Measurements from ENCODE around the gene NOL4L. TPM values are rescaled to one million over a fixed set of nuclear protein-coding genes. Genes with fewer than 3 reads are reported as not detected.

The NOL4L gene
- total RNA-seq, 1 donor from 2014 or later: 37.7 TPM

- no peaks in the 10 kb centered on the region for H3K9me3 Mint-ChIP-seq (ENCODE audit: low read depth)
- TF ChIP-seq CTCF (IDR thresholded peaks at IDR 0.05): no peak
- H3K4me3 Mint-ChIP-seq (ENCODE audit: unreplicated experiment): no peak overlapping the region
These were observed 21.0 kb upstream of the NOL4L start for GRCh38 chr20:32606107-32606506.

GRCh38 chr20:32605167-32605656 lies 20.1 kb upstream of the NOL4L start:
- Mint-ChIP-seq H3K36me3 (ENCODE audit: low read depth) (no peaks in the 10 kb centered on the region), H3K27ac (ENCODE audit: unreplicated experiment) (no peak overlapping the region)
- no peak for TF ChIP-seq CTCF (IDR thresholded peaks at IDR 0.05)

More at GRCh38 chr20:32606107-32606506, 21.0 kb upstream of the NOL4L start:
- peaks cover 9% of the 10 kb centered on the region for H3K27me3 Mint-ChIP-seq (ENCODE audit: low read depth)
- no peaks in the 10 kb centered on the region for H3K4me1 Mint-ChIP-seq (ENCODE audit: low read depth)
- H3K36me3 Mint-ChIP-seq (ENCODE audit: low read depth): no peaks in the 10 kb centered on the region
- H3K27ac Mint-ChIP-seq (ENCODE audit: unreplicated experiment): no peak overlapping the region
- DNase-seq (ENCODE audit: low spot score): no peak

GRCh38 chr20:32603046-32603726 lies 18.1 kb upstream of the NOL4L start:
- Mint-ChIP-seq H3K27me3 (ENCODE audit: low read depth) (peaks cover 11% of the 10 kb centered on the region), H3K4me1 (ENCODE audit: low read depth) (no peaks in the 10 kb centered on the region), H3K4me3 (ENCODE audit: unreplicated experiment) (no peak overlapping the region), H3K9me3 (ENCODE audit: low read depth) (no peaks in the 10 kb centered on the region), H3K36me3 (ENCODE audit: low read depth) (no peaks in the 10 kb centered on the region), H3K27ac (ENCODE audit: unreplicated experiment) (no peak overlapping the region)
- no peak for TF ChIP-seq CTCF (IDR thresholded peaks at IDR 0.05)
- no peak for DNase-seq (ENCODE audit: low spot score)

More at GRCh38 chr20:32605167-32605656, 20.1 kb upstream of the NOL4L start:
- peaks cover 9% of the 10 kb centered on the region for H3K27me3 Mint-ChIP-seq (ENCODE audit: low read depth)
- no peak overlapping the region for H3K4me3 Mint-ChIP-seq (ENCODE audit: unreplicated experiment)
- H3K9me3 Mint-ChIP-seq (ENCODE audit: low read depth): no peaks in the 10 kb centered on the region
- no peaks in the 10 kb centered on the region for H3K4me1 Mint-ChIP-seq (ENCODE audit: low read depth)
- no peak for DNase-seq (ENCODE audit: low spot score)

GRCh38 chr20:32602273-32602672 lies 17.1 kb upstream of the NOL4L start:
- DNase-seq (ENCODE audit: low spot score): no peak
- H3K27me3 Mint-ChIP-seq (ENCODE audit: low read depth): peaks cover 11% of the 10 kb centered on the region

More at GRCh38 chr20:32602273-32602672, 17.1 kb upstream of the NOL4L start:
- H3K4me1 Mint-ChIP-seq (ENCODE audit: low read depth): no peaks in the 10 kb centered on the region
- no peak overlapping the region for H3K27ac Mint-ChIP-seq (ENCODE audit: unreplicated experiment)
- no peaks in the 10 kb centered on the region for H3K36me3 Mint-ChIP-seq (ENCODE audit: low read depth)
- H3K9me3 Mint-ChIP-seq (ENCODE audit: low read depth): no peaks in the 10 kb centered on the region
- TF ChIP-seq CTCF (IDR thresholded peaks at IDR 0.05): no peak
- H3K4me3 Mint-ChIP-seq (ENCODE audit: unreplicated experiment): no peak overlapping the region

Data from chondrocyte (in vitro differentiated cells).